OCI-LY7 (cell line): Measurements from ENCODE around the gene LARP1. TPM values are rescaled to one million over a fixed set of nuclear protein-coding genes. Genes with fewer than 3 reads are reported as not detected.
"Not testable (repeated sequence)": the region's sequence is repeated elsewhere in the genome, so short reads cannot be mapped to it uniquely, and the experiment has no call there.

ENCODE experiments used
- BruUV-seq: library from RNA; stranded (reverse); fragments of 400-500 nt; replicated peaks from 2 replicates; lab custom pipeline; 2021; lab: Mats Ljungman, UMichigan
- CTCF ChIA-PET: fragments of 300-600 bp; sonication (Branson Sonifier 250); formaldehyde crosslinking; loops from one replicate; lab custom pipeline; 2022; ENCODE audit warnings: antibody characterized with exemption; ENCODE audit not compliant: unreplicated experiment; lab: Charles Lee
- POLR2A ChIA-PET: fragments of 300-600 bp; sonication (Branson Sonifier 250); formaldehyde crosslinking; loops from one replicate; lab custom pipeline; 2022; ENCODE audit warnings: antibody characterized with exemption; lab: Charles Lee
- DNase-seq: peaks from one replicate; pipeline ENCODE4 v3.0.0-alpha.2; 2015; ENCODE audit warnings: low spot score
- H2AFZ ChIP-seq: fragments of 200-600 bp; sonication (generic), shearing (Covaris generic); 2 replicates; pipeline ENCODE4 v1.6.1; 2014; ENCODE audit warnings: mild to moderate bottlenecking, antibody characterized with exemption, low read length, moderate library complexity
- H3K27ac ChIP-seq: fragments of 200-600 bp; sonication (generic); 2 replicates; pipeline ENCODE4 v1.5.1; 2014; ENCODE audit warnings: mixed run types, low read depth, mild to moderate bottlenecking, moderate library complexity, low read length, inconsistent platforms; ENCODE audit not compliant: poor library complexity, severe bottlenecking
- H3K36me3 ChIP-seq: fragments of 200-600 bp; sonication (generic); 2 replicates; pipeline ENCODE4 v1.6.1; 2014; ENCODE audit warnings: mild to moderate bottlenecking, antibody characterized with exemption, low read length, moderate library complexity, mixed read lengths; ENCODE audit not compliant: insufficient read depth
- H3K4me1 ChIP-seq: fragments of 200-600 bp; sonication (generic); 2 replicates; pipeline ENCODE4 v1.5.1; 2014; ENCODE audit warnings: mild to moderate bottlenecking, low read length; ENCODE audit not compliant: insufficient read depth, poor library complexity, severe bottlenecking
- H3K4me2 ChIP-seq: fragments of 200-600 bp; sonication (generic); 2 replicates; pipeline ENCODE4 v1.6.1; 2014; ENCODE audit warnings: mild to moderate bottlenecking, low read length
- H3K4me3 ChIP-seq: fragments of 200-600 bp; sonication (generic); 2 replicates; pipeline ENCODE4 v1.5.1; 2014; ENCODE audit warnings: mild to moderate bottlenecking, low read depth, low read length; ENCODE audit not compliant: poor library complexity, severe bottlenecking
- H3K79me2 ChIP-seq: fragments of 200-600 bp; sonication (generic); 2 replicates; pipeline ENCODE4 v1.6.1; 2016; ENCODE audit warnings: low read depth, mild to moderate bottlenecking, low read length, moderate library complexity, mixed read lengths; ENCODE audit not compliant: insufficient read depth
- H3K9me2 ChIP-seq: fragments of 200-600 bp; sonication (generic); 2 replicates; pipeline ENCODE4 v1.6.1; 2016; ENCODE audit warnings: mild to moderate bottlenecking, low read length, mixed read lengths; ENCODE audit not compliant: insufficient read depth
- H3K9me3 ChIP-seq: fragments of 200-600 bp; sonication (generic); 2 replicates; pipeline ENCODE4 v1.6.1; 2014; ENCODE audit warnings: mild to moderate bottlenecking, mixed run types, low read length, mixed read lengths
- H4K20me1 ChIP-seq: fragments of 200-600 bp; sonication (generic); 2 replicates; pipeline ENCODE4 v1.6.1; 2014; ENCODE audit warnings: mild to moderate bottlenecking, antibody characterized with exemption, low read length, moderate library complexity, mixed read lengths; ENCODE audit not compliant: insufficient read depth
- EZH2phosphoT487 ChIP-seq: fragments of 200-600 bp; sonication (generic); IDR thresholded peaks from 2 replicates; pipeline ENCODE4 v1.6.1; 2018; ENCODE audit warnings: low read depth, borderline replicate concordance, mild to moderate bottlenecking, mixed run types, antibody characterized with exemption, low read length, moderate library complexity, mixed read lengths
- intact Hi-C: fragments of 100-400 bp; cut with micrococcal nuclease; formaldehyde crosslinking; loops from one replicate; pipeline ENCODE4 v1.10.0; 2022; ENCODE audit not compliant: unreplicated experiment
- total RNA-seq, 2 experiments: library from RNA; depleted of rRNA in 1 of 2; stranded (reverse); fragments of >200 nt in 1 of 2; shearing (Covaris generic) in 1 of 2; gene quantifications; 2 replicates each; pipeline ENCODE4 v1.2.3, GENCODE V29; 2014 to 2022
- TF ChIP-seq, protein P1 (sequence below): fragments of 200-600 bp; sonication (generic); conservative IDR thresholded peaks from 2 replicates; pipeline ENCODE4 v1.5.1; 2014; ENCODE audit warnings: mild to moderate bottlenecking, antibody characterized with exemption, low read length, moderate library complexity, mixed read lengths

Gene LARP1
- total RNA-seq, 2 experiments from 2014 or later = 71.1 to 274 TPM

GRCh38 chr5:154729613-154730012 is 25.6 kb upstream of the LARP1 start:
- no peaks in the 10 kb centered on the region for H3K9me2 ChIP-seq
- no peak for TF ChIP-seq EZH2phosphoT487
- TF ChIP-seq, protein P1, sequence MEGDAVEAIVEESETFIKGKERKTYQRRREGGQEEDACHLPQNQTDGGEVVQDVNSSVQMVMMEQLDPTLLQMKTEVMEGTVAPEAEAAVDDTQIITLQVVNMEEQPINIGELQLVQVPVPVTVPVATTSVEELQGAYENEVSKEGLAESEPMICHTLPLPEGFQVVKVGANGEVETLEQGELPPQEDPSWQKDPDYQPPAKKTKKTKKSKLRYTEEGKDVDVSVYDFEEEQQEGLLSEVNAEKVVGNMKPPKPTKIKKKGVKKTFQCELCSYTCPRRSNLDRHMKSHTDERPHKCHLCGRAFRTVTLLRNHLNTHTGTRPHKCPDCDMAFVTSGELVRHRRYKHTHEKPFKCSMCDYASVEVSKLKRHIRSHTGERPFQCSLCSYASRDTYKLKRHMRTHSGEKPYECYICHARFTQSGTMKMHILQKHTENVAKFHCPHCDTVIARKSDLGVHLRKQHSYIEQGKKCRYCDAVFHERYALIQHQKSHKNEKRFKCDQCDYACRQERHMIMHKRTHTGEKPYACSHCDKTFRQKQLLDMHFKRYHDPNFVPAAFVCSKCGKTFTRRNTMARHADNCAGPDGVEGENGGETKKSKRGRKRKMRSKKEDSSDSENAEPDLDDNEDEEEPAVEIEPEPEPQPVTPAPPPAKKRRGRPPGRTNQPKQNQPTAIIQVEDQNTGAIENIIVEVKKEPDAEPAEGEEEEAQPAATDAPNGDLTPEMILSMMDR = no peak
- H3K79me2 ChIP-seq = no peaks in the 10 kb centered on the region
- ChIA-PET POLR2A (no interaction called here), CTCF (no interaction called here)
- BruUV-seq = no TSS peak
- H2AFZ ChIP-seq = no peak overlapping the region
- DNase-seq = no peak
- H3K4me3 ChIP-seq = no peak overlapping the region
- intact Hi-C loops = no loop called here
- H3K36me3 ChIP-seq = no peaks in the 10 kb centered on the region
- no peak overlapping the region for H3K27ac ChIP-seq
- H3K4me2 ChIP-seq = no peak overlapping the region
- no peaks in the 10 kb centered on the region for H4K20me1 ChIP-seq
- no peaks in the 10 kb centered on the region for H3K4me1 ChIP-seq
- H3K9me3 ChIP-seq = no peaks in the 10 kb centered on the region

DNA sequence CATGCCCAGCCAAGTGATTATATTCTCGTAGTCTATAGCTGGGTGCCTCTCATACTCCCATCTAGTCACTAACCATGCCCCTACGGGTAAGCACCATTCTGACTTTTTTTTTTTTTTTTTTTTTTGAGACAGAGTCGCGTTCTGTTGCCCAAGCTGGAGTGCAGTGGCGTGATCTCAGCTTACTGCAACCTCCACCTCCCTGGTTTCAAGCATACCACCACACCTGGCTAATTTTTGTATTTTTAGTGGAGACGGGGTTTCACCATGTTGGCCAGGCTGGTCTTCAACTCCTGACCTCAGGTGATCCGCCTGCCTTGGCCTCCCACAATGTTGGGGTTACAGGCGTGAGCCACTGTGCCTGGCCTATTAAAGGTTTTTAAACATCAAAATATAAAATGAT is 24.4 kb upstream of the LARP1 start:
- H3K9me2 ChIP-seq, H3K4me3 ChIP-seq, H3K9me3 ChIP-seq, H3K27ac ChIP-seq, H3K4me2 ChIP-seq, BruUV-seq, H3K79me2 ChIP-seq, DNase-seq, H3K36me3 ChIP-seq, intact Hi-C loops, H3K4me1 ChIP-seq, H2AFZ ChIP-seq, CTCF ChIA-PET, H4K20me1 ChIP-seq: not testable (repeated sequence)
- POLR2A ChIA-PET = interaction anchor here (0.6 kb wide), 1 partner anchor 337 kb away, joined by 3 read pairs; no protein-coding TSS in a partner anchor

GRCh38 chr5:154732212-154732611 is 23.0 kb upstream of the LARP1 start:
- Histone ChIP-seq H3K36me3 (no peaks in the 10 kb centered on the region), H3K4me1 (no peaks in the 10 kb centered on the region), H3K9me3 (no peaks in the 10 kb centered on the region), H2AFZ (no peak overlapping the region), H3K27ac (no peak overlapping the region), H4K20me1 (no peaks in the 10 kb centered on the region), H3K79me2 (no peaks in the 10 kb centered on the region), H3K9me2 (no peaks in the 10 kb centered on the region), H3K4me2 (no peak overlapping the region), H3K4me3 (no peak overlapping the region)
- ChIA-PET CTCF (interaction anchor here (0.6 kb wide), 1 partner anchor 18 kb away, joined by 3 read pairs; no protein-coding TSS in a partner anchor), POLR2A (interaction anchor here (0.6 to 0.7 kb wide), 4 partner anchors 8 to 602 kb away, joined by 3 to 4 read pairs (median 3); no protein-coding TSS in a partner anchor)
- BruUV-seq = no TSS peak
- DNase-seq = no peak
- TF ChIP-seq, protein P1 = no peak
- no peak for TF ChIP-seq EZH2phosphoT487
- intact Hi-C loops = no loop called here
